MM.1S (cell line): ENCODE data around the gene ALPK3.

Experiments
- CTCF ChIP-seq: fragments of 300-600 bp; sonication (generic); IDR thresholded peaks from 2 replicates; pipeline ENCODE4 v1.5.1; 2016; ENCODE audit warnings: antibody characterized with exemption, low read length, mixed read lengths
- EZH2phosphoT487 ChIP-seq: fragments of 300-600 bp; sonication (generic); IDR thresholded peaks from 2 replicates; pipeline ENCODE4 v1.6.1; 2018; ENCODE audit warnings: antibody characterized with exemption, low read length

DNA sequence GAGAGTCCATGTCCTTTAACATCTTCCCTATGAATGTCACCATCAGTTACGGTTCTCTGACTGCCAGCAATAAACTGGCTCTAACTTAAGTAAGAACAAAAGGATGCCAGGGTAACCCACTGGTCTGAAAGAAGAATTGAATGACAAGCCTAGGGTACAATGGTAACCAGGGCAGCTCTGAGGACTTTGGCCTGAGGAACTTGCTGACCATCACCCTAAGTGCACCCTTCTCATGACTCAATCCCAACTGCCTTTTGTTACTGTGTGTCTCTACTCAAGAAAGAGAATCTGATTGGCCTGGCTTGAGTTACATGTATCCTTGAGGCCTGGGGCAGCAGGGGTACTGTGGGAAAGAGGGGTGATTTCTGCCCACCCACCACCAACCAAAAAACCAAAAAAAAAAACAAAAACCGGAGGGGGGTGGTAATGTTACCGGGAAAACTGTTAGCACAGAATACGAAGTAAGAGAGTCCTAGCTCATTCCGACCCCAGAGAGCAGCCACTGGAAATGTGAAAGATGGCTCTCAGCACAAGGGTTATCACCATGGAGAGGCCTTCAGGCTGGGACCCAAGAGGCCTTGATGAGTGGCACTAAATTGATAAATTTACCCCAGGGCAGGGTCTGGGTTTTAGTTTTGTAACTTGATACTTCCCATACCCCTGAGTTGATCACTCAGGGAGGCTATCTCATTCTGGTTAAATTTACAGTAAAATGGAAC lies 58.0 kb downstream of the ALPK3 start:
- no peak for TF ChIP-seq CTCF
- TF ChIP-seq EZH2phosphoT487 = no peak
